Measurements from ENCODE around the gene COL4A2. TPM values are rescaled to one million over a fixed set of nuclear protein-coding genes. Genes with fewer than 3 reads are reported as not detected.
A peak's percentile ranks its signal among the peaks of the same experiment; 100 is the strongest.

Gene COL4A2
- total and polyA plus RNA-seq, 12 donors: 70.9 to 1,589 (median 171) TPM

GRCh38 chr13:110447058-110447511, 140.0 kb downstream of the COL4A2 start:
- H3K36me3 ChIP-seq (replicated peaks in 1 of 2): peaks cover 0 to 30% of the 10 kb centered on the region in 2 donors
- intact Hi-C loops (cut with DNase I): loop anchor here (10.0 kb wide), 1 partner anchor 222 kb away; no protein-coding TSS in a partner anchor
- 45 to 64% (median 52%) methylated on average over 12 of the region's 12 CpGs for WGBS, 4 donors
- no peak overlapping the region for H3K27ac ChIP-seq
- H3K9me3 ChIP-seq (replicated peaks in 1 of 3): no peaks in the 10 kb centered on the region
- H3K4me3 ChIP-seq: no peak overlapping the region
- H3K4me1 ChIP-seq (replicated peaks in 1 of 2): peaks cover 5 to 13% of the 10 kb centered on the region in 2 donors
- H3K27me3 ChIP-seq: no peaks in the 10 kb centered on the region
- no peak for TF ChIP-seq CTCF (IDR thresholded peaks at IDR 0.05)
- no peak for TF ChIP-seq POLR2A (IDR thresholded peaks at IDR 0.05)
- peak in 3 of 7 donors; percentile 24 to 53 (median 43) for DNase-seq

GRCh38 chr13:110447801-110448200, 140.7 kb downstream of the COL4A2 start:
- H3K4me3 ChIP-seq: no peak overlapping the region
- no peak overlapping the region for H3K27ac ChIP-seq
- TF ChIP-seq CTCF (IDR thresholded peaks at IDR 0.05) (no peak), POLR2A (IDR thresholded peaks at IDR 0.05) (no peak)
- 84 to 93% (median 90%) methylated on average over 9 of the region's 9 CpGs for WGBS, 4 donors
- no peaks in the 10 kb centered on the region for H3K9me3 ChIP-seq (replicated peaks in 1 of 3)
- DNase-seq: no peak
- H3K27me3 ChIP-seq: no peaks in the 10 kb centered on the region
- intact Hi-C loops (cut with DNase I): loop anchor here (10.0 kb wide), 1 partner anchor 223 kb away; no protein-coding TSS in a partner anchor
- peaks cover 4 to 12% of the 10 kb centered on the region in 2 donors for H3K4me1 ChIP-seq (replicated peaks in 1 of 2)
- H3K36me3 ChIP-seq (replicated peaks in 1 of 2): peaks cover 0 to 30% of the 10 kb centered on the region in 2 donors

GRCh38 chr13:110448230-110448629, 141.1 kb downstream of the COL4A2 start:
- Histone ChIP-seq H3K4me1 (replicated peaks in 1 of 2) (peaks cover 0 to 7% of the 10 kb centered on the region in 2 donors), H3K27ac (no peak overlapping the region), H3K9me3 (replicated peaks in 1 of 3) (no peaks in the 10 kb centered on the region), H3K4me3 (no peak overlapping the region), H3K36me3 (replicated peaks in 1 of 2) (peaks cover 0 to 30% of the 10 kb centered on the region in 2 donors), H3K27me3 (no peaks in the 10 kb centered on the region)
- WGBS, 4 donors: 82 to 96% (median 92%) methylated on average over 8 of the region's 8 CpGs
- DNase-seq: no peak
- TF ChIP-seq POLR2A (IDR thresholded peaks at IDR 0.05) (no peak), CTCF (IDR thresholded peaks at IDR 0.05) (no peak)
- intact Hi-C loops (cut with DNase I): loop anchor here (10.0 kb wide), 1 partner anchor 223 kb away; no protein-coding TSS in a partner anchor

- H3K36me3 ChIP-seq (replicated peaks in 1 of 2): peaks cover 0 to 30% of the 10 kb centered on the region in 2 donors
- WGBS, 4 donors: 91 to 95% (median 93%) methylated on average over 8 to 12 of the region's 12 CpGs
- DNase-seq: peak in 1 of 7 donors; percentile 44
- TF ChIP-seq POLR2A (IDR thresholded peaks at IDR 0.05) (no peak), CTCF (IDR thresholded peaks at IDR 0.05) (no peak)
- H3K27ac ChIP-seq: no peak overlapping the region
- H3K4me1 ChIP-seq (replicated peaks in 1 of 2): peaks cover 0 to 3% of the 10 kb centered on the region in 2 donors
- intact Hi-C loops (cut with DNase I): loop anchor here (10.0 kb wide), 1 partner anchor 224 kb away; no protein-coding TSS in a partner anchor
- no peaks in the 10 kb centered on the region for H3K9me3 ChIP-seq (replicated peaks in 1 of 3)
- no peak overlapping the region for H3K4me3 ChIP-seq
- H3K27me3 ChIP-seq: no peaks in the 10 kb centered on the region
These were observed 141.6 kb downstream of the COL4A2 start for GRCh38 chr13:110448677-110449076.
